GM18520 (cell line): ENCODE results near the gene CSNK1A1.
"Not testable (repeated sequence)": the region's sequence is repeated elsewhere in the genome, so short reads cannot be mapped to it uniquely, and the experiment has no call there.

Source experiments
- ATAC-seq: cut with Tn5 transposase; IDR thresholded peaks from one replicate; pipeline ENCODE4 v1.9.1; 2021; ENCODE audit not compliant: unreplicated experiment

The CSNK1A1 gene

DNA sequence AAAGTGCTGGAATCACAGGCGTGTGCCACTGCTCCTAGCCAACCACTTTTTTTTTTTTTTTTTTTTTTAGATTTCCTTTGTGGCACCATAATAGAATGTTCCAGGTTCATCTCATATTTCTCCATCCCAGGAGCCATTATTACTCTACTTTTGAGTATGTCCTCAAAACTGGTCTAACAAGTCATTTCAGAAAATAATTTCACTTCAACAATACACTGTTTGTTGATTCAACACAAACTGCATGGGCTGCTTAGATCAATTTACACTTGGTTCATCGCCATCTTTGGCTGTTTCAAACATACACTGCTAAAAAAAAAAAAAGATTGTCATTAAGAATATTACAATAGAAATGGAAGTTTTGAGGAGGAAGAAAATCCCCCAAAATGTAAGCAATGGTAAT is 57.9 kb downstream of the CSNK1A1 start:
- no peak for ATAC-seq

DNA sequence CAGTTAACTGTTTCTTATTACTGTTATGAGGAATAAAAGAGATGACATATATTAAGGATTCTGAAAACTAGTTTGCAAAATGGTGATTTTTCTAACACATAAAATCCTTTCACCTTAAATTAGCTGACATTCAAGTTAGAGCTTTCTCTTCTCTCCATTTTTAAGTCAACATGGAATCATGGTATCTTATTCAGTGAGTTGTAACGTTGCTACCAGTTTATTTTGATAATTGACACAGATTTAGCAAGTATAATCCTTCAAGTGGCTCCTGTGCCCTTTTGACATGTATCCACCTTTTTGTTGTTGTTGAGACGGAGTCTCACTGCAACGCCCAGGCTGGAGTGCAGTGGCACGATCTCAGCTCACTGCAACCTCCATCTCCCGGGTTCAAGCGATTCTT is 58.5 kb downstream of the CSNK1A1 start:
- ATAC-seq: no peak

DNA sequence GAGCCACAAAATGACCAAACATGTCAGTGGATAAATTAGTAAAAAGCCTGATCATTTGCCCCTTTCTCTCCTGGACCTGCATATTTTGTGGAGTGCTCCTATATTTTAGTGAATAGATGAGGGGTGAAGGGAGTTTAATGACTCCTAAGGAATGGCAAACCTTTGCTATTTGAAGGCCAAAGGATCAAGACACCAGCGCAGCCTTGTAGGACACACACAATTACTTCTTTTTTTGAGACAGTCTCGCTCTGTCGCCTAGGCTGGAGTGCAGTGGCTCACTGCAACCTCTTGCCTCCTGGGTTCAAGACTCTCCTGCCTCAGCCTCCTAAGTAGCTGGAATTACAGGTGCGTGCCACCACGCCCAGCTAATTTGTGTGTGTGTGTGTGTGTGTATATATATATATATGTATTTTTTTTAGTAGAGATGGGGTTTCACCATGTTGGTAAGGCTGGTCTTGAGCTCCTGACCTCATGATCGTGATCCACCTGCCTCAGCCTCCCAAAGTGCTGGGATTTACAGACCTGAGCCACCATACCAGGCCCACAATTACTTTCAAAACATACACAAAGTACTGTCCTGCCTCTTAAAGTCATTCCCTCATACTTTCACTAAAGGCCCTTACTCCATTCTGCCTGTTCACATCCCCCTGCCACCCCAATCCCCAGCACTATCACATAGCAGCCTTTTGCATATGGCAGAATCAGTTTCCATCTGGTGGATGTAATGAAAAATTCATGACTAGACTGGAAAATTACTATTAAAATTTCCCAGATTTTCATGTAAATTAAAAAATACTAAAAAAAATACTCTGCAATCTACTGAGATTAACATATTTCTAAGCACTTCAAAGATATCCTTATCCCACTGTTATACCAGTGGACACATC is 60.4 kb downstream of the CSNK1A1 start:
- no peak for ATAC-seq

DNA sequence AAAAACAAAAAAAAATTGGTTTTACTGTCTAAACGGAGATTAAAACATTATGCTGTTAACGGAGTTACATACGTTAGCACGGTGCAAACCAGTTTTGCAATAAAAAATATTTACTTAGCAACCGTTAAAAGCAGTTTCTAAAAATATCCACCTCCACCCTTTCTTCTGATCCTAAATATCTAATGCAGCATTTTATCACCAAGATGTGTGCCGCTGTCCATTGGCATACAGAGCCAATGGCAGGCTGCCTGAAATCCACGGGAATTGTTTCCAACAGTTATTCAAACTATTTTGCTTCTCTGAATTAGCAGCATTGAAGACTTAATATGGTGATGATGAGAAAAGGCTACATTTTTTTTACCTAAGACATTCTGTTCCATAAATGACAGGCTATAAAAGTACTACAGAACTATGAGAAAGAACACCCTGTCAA is 61.6 kb downstream of the CSNK1A1 start:
- no peak for ATAC-seq

DNA sequence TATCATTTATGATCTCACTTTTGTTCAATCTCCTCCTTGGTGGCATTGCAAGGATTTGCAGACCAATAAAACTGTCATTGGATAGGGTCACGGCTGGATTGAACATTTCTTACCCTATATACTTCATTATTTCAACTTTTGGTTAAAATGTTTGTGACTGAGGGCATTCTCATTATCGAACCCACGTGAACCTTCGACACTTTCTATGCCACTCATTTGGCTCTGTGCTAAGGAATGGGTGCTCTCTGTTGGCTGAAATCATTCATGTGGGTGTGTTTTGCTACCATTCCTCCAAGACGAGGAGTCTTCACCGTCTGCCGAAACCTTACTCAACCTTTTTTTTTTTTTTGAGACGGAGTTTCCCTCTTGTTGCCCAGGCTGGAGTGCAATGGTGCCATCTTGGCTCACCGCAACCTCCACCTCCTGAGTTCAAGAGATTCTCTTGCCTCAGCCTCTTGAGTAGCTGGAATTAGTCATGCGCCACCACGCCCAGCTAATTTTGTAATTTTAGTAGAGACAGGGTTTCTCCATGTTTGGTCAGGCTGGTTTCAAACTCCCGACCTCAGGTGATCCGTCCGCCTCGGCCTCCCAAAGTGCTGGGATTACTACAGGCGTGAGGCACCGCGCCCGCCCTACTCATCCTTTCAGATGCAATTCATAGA is 62.5 kb downstream of the CSNK1A1 start:
- no peak for ATAC-seq

DNA sequence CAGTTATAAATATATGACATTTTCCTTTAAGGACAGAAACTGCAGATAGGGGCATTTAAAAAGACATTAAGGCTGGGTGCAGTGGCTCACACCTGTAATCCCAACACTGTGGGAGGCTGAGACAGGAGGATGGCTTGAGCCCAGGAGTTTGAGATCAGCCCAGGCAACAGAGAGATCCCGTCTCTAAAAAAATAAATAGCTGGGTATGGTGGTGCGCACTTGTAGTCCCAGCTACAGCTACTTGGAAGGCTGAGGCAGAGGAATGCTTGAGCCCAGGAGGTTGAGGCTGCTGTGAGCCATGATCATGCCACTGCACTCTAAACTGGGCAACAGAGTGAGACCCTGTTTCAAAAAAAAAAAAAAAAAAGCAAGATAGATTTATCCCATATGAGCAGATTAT is 63.6 kb downstream of the CSNK1A1 start:
- no peak for ATAC-seq

DNA sequence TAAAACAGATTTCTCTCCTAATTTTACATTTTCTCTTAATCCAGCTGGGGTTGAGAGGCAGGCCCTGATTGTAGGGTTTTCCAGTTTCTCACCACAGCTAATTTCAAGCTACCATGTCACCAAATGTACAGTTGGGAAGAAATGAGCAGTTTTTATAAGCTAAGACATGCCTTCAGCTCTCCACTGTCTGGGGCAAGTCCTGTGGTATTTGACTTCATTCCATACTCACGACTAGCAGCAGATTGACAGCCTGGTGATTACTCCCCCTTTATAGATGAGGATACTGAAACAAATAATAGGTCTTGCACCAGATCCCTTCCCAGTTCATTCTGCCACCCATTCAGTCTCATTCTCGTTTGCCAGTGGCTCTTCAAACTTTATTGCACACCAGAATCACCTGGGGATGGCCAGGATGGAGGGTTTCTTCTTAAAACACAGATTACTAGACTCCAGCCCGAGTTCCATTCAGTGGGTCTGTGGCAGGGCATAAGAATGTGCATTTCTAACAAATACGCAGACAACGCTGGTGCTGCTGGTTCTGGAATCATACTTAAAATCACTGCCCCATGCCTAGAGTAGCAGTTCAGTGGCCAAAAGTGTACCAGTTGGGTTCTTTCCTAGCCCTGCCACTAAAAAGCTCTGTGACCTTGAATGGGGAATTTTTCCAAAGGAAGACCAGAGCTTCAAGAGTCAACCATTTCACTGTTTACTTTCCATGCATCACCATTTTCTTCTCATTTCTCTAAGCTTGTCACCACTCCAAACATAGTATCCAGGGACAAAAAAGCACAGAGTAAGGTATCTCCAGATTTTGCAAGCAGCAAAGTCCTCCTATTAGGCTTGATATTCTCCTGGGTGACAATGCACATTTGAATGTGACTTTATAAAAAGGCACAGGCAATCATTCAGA is 64.3 kb downstream of the CSNK1A1 start:
- no peak for ATAC-seq

DNA sequence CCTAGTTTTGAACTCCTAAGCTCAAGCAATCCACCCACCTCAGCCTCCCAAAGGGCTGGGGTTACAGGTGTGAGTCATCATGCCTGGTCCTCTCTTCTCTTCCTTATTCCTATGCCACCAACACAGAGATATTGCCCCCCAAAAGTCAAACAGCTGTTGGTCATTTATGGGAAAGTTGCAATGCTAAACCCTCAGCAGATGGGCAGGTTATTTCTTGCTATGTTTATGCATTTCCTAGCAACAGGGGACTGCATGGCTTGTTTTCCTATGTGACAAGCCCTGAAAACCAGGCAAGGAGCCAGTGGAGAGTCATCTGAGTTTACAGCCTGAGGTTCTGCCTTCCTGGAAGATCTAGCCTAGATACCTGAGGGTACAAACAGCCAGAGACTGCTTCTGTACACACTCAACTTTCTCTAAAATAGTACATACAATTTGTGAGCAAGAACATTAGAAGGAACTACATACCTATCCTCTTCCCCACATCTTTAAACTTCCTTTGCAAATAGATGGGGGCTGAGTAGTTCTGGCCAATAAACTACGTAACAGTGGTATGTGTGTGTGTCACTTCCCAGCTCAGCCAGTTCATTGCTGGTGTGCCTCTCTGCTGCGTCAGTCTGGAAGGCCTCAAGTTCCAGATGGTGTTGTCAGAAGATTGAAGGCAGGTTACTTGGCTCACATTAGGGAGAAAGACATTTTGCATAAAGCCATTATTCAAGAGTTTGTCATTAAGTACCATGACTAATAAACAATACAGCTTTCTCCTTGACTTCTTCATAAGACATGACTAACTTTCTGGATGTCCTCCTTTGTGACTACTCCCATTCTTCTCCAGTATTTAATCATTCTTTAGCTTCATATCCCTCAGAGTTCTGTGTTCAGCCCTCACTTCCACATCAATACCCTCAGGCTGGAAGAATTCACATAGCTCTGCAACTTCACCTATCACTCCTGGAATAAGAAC is 65.3 kb downstream of the CSNK1A1 start:
- no peak for ATAC-seq

DNA sequence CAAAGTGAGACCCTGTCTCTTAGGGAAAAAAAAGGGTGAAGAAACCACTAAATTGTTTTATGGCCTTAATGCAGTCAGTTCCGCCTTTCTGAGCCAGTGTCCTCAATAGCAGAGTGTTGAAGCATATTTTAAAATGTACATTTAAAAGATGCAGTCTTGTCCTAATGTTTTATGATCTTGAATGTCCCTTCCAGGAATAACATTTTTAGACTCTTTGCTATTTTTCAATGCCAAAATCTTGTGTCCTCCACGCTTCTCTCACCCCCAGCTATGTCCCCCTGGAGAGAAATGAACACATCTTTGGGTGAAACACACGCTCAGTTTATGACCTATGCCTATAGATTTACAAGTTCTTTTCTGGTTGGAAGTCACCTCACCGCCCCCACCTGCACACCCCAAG is 69.8 kb downstream of the CSNK1A1 start:
- no peak for ATAC-seq

DNA sequence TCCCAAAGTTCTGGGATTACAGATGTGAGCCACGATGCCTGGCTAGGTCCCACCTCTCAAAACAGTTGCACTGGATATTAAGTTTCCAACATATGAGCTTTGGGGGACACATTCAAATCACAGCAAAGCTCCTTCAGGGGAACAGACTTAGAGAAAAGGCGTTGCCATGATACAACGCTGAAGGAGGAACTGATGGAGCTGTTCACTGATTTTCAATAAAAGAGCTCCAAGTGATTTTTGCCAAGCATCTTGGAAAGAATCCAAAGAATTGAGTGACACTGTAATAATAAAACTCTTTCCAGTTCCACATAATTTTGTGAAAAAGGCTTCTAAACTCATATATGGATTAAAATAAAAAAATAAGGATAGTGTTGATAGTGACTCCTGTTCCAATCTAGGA is 72.5 kb downstream of the CSNK1A1 start:
- ATAC-seq: no peak

DNA sequence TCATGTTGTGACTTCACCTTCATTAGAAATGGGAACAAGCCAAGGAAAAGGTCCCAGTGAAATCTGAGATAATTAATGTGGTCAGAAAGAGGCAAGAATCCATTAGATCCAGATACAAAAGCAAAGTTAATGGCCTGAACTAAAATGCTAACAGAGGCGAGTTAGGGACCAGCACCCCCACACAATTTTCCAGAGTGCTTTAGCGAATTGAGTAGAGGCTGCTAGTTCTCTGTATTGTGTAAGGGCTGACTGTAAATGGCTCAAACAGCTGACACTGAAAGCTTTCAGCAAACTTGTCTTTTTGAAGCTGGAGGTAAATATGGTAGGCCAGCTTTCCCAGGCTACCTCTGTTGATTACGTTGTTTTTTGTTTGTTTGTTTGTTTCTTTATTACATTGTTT is 75.5 kb downstream of the CSNK1A1 start:
- no peak for ATAC-seq

DNA sequence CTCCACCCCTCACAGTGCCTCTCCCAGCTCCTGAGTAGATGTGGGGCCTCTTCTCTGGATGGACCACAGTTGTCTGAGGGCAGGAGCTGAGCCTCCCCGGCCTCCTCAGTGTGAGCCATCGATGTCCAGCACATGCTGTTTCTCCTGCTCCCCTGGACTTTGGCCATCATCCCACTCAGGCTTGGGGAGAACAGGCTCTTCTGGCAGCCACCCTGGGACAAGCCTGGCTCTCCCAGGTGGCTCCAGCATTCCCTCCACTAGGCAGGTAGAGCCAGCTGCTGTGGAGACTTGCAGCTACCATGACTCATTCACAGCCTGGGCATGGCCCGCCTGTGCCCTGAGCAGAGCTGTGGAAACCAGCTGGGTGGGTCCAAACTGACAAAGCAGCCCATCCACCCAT is 77.0 kb downstream of the CSNK1A1 start:
- no peak for ATAC-seq

DNA sequence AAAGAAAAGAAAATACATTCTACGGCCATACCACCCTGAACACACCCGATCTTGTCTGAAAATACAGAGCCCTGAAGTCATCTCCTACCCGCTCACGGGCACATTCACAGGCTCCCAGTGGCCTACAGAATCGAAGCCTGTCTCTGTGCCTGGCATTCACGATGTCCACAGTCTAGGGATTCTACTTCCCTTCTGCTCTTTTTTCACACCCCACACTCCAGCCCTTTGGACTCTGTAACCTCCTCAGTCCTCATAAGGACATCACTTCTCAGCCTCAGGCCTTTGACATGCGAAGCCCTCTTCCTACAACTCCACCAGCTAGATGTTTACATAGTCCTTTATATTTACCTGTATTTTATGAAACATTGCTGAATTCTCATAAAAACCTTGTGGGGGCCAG is 77.8 kb downstream of the CSNK1A1 start:
- no peak for ATAC-seq

DNA sequence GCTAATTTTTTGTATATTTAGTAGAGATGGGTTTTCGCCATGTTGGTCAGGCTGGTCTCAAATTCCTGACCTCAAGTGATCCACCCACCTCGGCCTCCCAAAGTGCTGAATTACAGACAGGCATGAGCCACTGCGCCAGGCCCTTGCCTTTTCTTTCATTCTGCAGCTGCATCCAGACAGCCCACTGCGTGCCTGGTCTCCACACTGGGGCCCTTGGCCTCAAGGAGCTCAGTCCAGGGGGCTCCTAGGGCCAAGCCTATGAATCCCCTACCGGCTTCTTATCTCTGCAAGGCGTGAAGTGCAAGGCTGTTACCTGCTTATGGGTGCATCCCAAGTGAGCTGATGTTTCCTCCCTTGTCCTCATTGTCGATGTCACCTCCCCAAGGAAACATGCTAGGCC is 78.8 kb downstream of the CSNK1A1 start:
- no peak for ATAC-seq

DNA sequence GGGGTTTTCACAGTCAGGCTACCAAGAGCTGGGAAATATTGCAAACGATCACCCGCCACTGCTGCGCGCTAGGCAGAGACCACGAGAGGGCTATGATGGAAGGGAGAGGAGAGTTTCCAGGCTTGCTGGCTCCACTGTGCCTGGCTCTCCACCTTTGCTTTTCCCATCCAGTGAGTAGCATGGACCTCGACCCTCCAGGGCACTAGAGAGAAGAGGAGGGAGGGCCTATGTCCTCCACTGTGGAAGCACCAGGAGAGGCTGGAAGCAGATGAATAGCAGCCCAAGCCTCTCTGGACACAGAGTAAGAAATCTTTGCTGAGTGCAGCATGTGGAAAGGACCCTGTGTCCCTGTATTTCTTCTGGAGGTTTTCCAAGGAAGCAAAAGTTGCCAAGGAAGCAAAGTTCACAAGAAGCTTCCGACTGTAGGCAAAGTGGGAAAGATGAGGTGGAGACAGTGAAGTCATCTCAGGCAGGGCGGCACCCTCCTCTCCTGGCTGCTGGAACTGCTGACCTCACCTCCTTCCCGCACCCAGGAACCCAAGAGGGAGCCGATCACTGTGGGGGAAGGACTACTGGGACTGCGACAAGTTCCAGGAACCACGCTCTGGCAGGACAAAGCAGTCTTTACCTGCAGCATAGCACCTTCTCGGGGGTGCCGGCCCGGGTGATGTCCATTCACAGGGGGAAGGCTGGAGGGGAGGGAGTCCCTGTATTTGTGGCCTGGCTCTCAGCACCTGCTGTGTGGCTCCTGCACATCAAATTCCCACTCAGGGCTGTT is 79.6 kb downstream of the CSNK1A1 start:
- ATAC-seq: no peak

DNA sequence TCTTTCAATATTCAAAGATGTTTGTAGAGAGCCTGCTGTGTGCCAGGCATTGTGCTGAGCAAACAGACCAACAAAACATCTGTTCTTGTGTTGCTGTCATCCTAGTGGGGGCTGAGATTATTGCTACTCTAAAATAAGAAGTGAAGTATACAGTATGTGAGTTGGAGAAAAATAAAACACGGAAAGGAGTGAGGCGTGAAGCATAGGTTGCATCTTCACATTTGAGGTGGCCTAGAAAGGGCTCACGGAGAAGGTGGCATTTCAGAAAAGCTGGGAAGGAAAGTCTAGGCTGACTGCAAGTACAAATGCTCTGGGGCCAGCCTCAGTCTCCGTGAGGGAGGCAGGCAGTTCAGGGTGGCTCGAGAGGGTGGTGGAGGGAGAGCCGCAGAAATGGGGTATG is 80.3 kb downstream of the CSNK1A1 start:
- ATAC-seq: no peak

DNA sequence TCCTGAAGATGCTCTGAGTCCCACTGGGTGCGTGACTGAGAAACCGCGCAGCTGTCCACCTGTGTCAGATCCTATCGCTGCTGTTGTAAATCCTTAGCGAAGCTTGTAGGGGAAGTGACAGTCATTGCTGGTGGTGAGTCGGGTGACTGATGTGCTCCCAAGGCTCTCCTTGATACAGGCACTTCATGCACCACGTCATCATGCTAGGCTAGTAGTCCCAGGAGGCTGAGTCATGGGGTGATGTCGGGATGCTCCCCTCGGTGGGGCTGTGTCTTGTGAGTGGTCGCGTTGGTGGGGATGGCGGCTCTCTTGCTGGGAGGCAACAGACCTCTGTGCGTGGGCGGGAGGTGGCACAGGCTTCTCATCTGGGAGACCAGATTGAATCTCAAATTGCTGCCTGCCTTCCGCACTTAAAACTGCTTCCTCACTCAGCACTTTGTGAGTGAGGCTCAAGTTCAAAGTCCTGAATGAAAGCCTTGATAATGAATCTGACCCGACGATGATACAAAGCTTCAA is 84.7 kb downstream of the CSNK1A1 start:
- ATAC-seq: no peak

DNA sequence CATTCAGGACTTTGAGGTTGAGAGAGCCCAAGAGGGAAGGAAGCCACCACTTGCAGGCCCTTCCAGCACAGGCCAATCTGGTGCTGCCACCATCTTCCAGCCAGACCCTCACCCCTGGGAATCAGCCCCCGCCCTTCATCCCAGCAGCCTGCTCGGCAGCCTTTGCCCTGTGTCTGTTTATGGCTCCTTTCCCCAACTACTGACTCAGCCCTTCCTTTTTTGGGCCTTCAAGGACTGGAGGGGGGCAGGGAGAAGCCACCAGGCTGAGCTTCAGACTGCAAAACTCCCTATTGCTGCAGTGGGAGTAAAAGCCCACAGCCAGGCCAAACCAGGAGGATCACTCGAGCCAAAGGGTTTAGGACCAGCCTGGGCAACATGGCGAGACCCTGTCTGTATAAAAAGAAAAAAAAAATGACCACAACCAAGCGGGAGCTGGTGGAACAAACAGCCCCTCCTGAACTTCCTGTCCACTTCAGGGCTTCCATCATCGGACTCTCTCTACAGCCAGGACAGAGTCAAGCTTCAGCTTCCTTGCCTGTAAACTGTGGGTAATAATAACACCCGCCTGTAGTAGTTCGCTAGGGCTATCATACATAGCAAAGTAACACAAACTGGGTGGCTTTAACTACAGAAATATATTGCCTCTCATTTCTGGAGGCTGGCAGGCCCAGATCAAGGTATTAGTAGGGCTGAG is 86.3 kb downstream of the CSNK1A1 start:
- no peak for ATAC-seq

DNA sequence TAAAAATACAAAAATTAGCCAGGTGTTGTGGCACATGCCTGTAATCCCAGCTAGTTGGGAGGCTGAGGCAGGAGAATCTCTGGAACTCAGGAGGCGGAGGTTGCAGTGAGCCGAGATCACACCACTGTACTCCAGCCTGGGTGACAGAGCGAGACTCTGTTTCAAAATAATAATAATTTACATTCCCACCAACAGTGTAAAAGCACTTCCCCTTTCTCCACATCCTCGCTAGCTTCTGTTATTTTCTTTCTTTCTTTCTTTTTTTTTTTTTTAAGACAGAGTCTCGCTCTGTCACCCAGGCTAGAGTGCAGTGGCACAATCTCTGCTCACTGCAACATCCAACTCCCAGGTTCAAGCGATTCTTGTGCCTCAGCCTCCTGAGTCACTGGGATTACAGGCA is 89.3 kb downstream of the CSNK1A1 start:
- not testable (repeated sequence) for ATAC-seq
